Mucosa of stomach (tissue), 1 donor: Measurements from ENCODE around the gene RHD.
"Not testable (repeated sequence)": the region's sequence is repeated elsewhere in the genome, so short reads cannot be mapped to it uniquely, and the experiment has no call there.

Experiments used
- H3K27me3 ChIP-seq: one replicate; pipeline ENCODE4 v1.7.0; 2013; ENCODE audit warnings: mild to moderate bottlenecking, low read length; ENCODE audit not compliant: control insufficient read depth, insufficient read depth
- H3K36me3 ChIP-seq: one replicate; pipeline ENCODE4 v1.7.0; 2013; ENCODE audit warnings: low read length; ENCODE audit not compliant: control insufficient read depth, insufficient read depth
- H3K4me1 ChIP-seq: one replicate; pipeline ENCODE4 v1.7.0; 2013; ENCODE audit warnings: mild to moderate bottlenecking, low read length; ENCODE audit not compliant: control insufficient read depth, insufficient read depth
- H3K4me3 ChIP-seq: one replicate; pipeline ENCODE4 v1.7.0; 2013; ENCODE audit warnings: low read length
- H3K9ac ChIP-seq: one replicate; pipeline ENCODE4 v1.7.0; 2013; ENCODE audit warnings: mild to moderate bottlenecking, low read length, moderate library complexity
- H3K9me3 ChIP-seq: one replicate; pipeline ENCODE4 v1.7.0; 2013; ENCODE audit warnings: mild to moderate bottlenecking, low read length, moderate library complexity; ENCODE audit not compliant: control insufficient read depth
- donor health status: Pancreatic carcinoma.

Gene RHD

GRCh38 chr1:25294889-25295826 lies 22.8 kb downstream of the RHD start:
- H3K4me3 ChIP-seq, H3K27me3 ChIP-seq: not testable (repeated sequence)

DNA sequence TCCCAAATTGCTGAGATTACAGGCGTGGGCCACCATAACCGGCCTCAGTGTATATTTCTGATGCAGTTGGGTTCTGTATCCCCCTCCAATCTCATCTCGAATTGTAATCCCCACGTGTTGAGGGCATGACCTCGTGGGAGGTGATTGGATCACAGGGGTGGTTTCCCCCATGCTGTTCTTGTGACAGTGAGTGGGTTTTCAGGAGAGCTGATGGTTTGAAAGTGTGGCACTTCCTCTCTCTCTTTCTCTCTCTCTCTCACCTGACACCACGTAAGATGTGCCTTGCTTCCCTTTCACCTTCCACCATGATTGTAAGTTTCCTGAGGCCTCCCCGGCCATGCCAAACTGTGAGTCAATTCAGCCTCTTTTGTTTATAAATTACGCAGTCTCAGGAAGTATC lies 24.2 kb downstream of the RHD start:
- H3K4me1 ChIP-seq, H3K27me3 ChIP-seq, H3K4me3 ChIP-seq, H3K36me3 ChIP-seq, H3K9ac ChIP-seq, H3K9me3 ChIP-seq: not testable (repeated sequence)

More at GRCh38 chr1:25294889-25295826, 22.8 kb downstream of the RHD start:
- H3K9ac ChIP-seq, H3K4me1 ChIP-seq, H3K9me3 ChIP-seq, H3K36me3 ChIP-seq: not testable (repeated sequence)

DNA sequence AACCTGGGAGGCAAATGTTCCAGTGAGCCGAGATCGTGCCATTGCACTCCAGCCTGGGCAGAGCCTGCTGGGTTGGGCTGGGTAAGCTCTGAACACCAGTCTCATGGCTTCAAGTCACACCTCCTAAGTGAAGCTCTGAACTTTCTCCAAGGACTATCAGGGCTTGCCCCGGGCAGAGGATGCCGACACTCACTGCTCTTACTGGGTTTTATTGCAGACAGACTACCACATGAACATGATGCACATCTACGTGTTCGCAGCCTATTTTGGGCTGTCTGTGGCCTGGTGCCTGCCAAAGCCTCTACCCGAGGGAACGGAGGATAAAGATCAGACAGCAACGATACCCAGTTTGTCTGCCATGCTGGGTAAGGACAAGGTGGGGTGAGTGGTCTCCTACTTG lies 28.4 kb downstream of the RHD start:
- not testable (repeated sequence) for H3K27me3 ChIP-seq, H3K4me1 ChIP-seq, H3K36me3 ChIP-seq, H3K4me3 ChIP-seq, H3K9ac ChIP-seq, H3K9me3 ChIP-seq

DNA sequence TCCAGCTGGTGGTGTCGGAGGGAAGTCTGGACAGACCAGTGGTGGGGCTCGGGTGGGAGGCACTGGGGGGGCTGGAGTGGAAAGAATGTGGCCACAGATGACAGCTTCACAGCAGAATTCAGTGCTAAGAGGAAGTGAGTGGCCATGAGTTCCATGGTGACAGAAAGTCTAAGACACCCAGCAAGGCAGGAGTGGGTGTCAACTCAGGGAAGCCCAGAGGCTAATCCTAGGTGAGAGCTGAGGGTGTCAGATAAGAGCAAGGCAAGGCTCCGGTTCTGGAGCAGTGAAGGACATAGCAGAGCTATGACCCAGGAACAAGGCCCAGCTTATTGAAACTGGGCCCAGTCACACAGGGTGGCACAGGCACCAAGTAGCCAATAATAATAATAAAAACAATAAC lies 30.0 kb downstream of the RHD start:
- not testable (repeated sequence) for H3K4me1 ChIP-seq, H3K27me3 ChIP-seq, H3K4me3 ChIP-seq, H3K36me3 ChIP-seq, H3K9me3 ChIP-seq, H3K9ac ChIP-seq

- not testable (repeated sequence) for H3K27me3 ChIP-seq
Measured at GRCh38 chr1:25304936-25305335, 32.6 kb downstream of the RHD start.

GRCh38 chr1:25308168-25308567 lies 35.9 kb downstream of the RHD start:
- not testable (repeated sequence) for H3K4me3 ChIP-seq, H3K9me3 ChIP-seq, H3K27me3 ChIP-seq, H3K9ac ChIP-seq, H3K36me3 ChIP-seq, H3K4me1 ChIP-seq

More at GRCh38 chr1:25304936-25305335, 32.6 kb downstream of the RHD start:
- not testable (repeated sequence) for H3K36me3 ChIP-seq, H3K9ac ChIP-seq, H3K4me1 ChIP-seq, H3K4me3 ChIP-seq, H3K9me3 ChIP-seq

DNA sequence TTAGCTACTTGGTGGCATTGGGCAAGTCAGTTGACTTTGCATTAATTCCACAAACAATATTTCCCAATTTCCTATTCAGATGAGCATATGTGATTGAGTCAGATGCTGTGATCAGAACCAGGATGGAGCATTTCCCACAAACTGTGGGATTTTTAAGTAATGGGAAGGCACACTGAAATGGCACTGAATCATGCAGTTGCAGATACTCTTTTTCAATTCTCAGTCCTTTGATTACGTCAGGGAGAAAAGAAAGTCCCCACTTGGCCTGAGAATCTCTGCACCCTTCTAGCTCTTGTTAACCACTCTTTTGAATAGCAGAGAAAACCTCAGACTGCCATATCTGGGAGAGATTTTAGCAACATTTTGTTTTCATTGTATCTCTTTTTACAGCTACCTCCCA lies 36.8 kb downstream of the RHD start:
- H3K9ac ChIP-seq, H3K36me3 ChIP-seq, H3K4me3 ChIP-seq, H3K27me3 ChIP-seq, H3K9me3 ChIP-seq, H3K4me1 ChIP-seq: not testable (repeated sequence)

DNA sequence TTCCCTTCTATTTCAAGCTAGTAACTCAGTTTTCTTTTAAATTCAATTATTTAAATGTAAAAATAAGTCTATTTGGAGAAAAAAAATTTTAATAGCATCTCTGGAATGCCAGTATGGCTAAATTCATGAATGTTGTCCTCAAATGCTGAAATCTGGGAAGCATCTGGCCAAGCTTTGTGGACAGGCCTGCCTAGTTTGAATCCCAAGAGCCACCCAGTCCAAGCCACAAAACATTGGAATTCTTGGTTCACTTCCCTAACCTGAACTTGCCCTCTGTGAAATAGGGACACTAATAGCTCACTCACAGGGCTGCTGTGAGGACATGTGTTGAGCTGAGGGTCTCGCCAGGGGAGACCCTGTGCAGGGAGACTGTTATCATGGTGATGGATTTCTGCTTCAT lies 37.2 kb downstream of the RHD start:
- not testable (repeated sequence) for H3K27me3 ChIP-seq, H3K9ac ChIP-seq, H3K9me3 ChIP-seq, H3K4me1 ChIP-seq, H3K36me3 ChIP-seq, H3K4me3 ChIP-seq

DNA sequence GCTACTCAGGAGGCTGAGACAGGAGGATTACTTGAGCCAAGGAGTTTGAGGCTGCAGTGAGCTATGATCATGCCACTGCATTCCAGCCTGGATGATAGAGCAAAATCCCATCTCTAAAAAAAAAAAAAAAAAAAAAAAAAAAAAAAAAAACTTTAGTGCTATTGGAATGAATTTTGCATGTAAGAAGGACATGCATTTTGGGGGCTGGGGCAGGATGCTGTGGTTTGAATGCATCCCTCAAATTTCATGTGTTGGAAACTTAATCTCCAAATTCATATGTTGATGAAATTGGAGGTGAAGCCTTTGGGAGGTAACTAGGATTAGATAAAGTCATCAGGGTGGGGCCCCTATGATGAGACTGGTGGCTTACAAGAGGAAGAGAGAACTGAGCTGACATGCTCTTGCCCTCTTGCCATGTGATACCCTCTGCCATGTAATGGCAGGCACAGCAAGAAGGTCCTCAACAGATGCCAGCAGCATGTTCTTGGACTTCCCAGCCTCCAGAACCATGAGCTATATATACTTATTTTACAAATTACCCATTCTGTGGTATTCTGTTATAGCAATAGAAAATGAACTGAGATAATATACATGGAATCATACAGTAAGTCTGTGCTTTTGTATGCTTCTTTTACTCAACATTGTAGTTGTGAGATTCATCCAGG lies 40.6 kb downstream of the RHD start:
- not testable (repeated sequence) for H3K36me3 ChIP-seq, H3K4me1 ChIP-seq

GRCh38 chr1:25320314-25320938 lies 48.1 kb downstream of the RHD start:
- not testable (repeated sequence) for H3K27me3 ChIP-seq, H3K9ac ChIP-seq, H3K4me1 ChIP-seq, H3K9me3 ChIP-seq, H3K4me3 ChIP-seq, H3K36me3 ChIP-seq

More for the DNA sequence above, 40.6 kb downstream of the RHD start:
- H3K4me3 ChIP-seq, H3K9ac ChIP-seq, H3K9me3 ChIP-seq, H3K27me3 ChIP-seq: not testable (repeated sequence)

- H3K4me3 ChIP-seq, H3K36me3 ChIP-seq, H3K27me3 ChIP-seq, H3K9me3 ChIP-seq, H3K9ac ChIP-seq, H3K4me1 ChIP-seq: not testable (repeated sequence)
Measured at GRCh38 chr1:25322127-25322526, 49.8 kb downstream of the RHD start.

DNA sequence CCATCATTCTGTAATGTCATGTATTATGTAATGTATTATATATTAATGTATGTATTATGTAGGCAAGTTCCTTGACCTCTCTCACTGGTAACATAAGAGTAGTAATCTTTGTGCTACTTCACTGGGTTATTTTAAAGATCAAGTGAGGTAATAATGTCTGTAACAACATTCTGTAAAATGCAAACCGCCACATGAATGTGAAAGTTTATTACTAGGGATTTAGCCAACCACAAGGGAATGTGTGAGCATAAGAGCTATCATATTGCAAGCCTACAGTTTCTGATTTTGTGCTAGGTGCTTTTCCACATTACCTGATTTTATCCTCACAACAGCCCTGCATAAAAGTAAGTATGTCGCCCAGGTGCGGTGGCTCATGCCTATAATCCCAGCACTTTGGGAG lies 52.1 kb downstream of the RHD start:
- not testable (repeated sequence) for H3K36me3 ChIP-seq, H3K27me3 ChIP-seq, H3K4me3 ChIP-seq, H3K9ac ChIP-seq, H3K9me3 ChIP-seq, H3K4me1 ChIP-seq
